Breast epithelium (tissue), 3 donors: ENCODE results near the gene GAB4.

Experiments
- POLR2A ChIP-seq: fragments of 450-650 bp; IDR thresholded peaks from one replicate; pipeline ENCODE4 v1.6.1; 2016; ENCODE audit warnings: antibody characterized with exemption, mild to moderate bottlenecking, moderate library complexity
- POLR2AphosphoS5 ChIP-seq, 3 donors: sonication (generic); formaldehyde crosslinking; IDR thresholded peaks; one replicate each; pipeline ENCODE4 v1.6.1; 2017; ENCODE audit warnings: antibody characterized with exemption in 3 of 3
- TF ChIP-seq, protein P1 (sequence below), 3 donors: fragments of 450-650 bp; IDR thresholded peaks; one replicate each; pipeline ENCODE4 v1.5.1; 2016 to 2017; ENCODE audit warnings: antibody characterized with exemption in 3 of 3, mild to moderate bottlenecking in 3 of 3, moderate library complexity in 3 of 3

DNA sequence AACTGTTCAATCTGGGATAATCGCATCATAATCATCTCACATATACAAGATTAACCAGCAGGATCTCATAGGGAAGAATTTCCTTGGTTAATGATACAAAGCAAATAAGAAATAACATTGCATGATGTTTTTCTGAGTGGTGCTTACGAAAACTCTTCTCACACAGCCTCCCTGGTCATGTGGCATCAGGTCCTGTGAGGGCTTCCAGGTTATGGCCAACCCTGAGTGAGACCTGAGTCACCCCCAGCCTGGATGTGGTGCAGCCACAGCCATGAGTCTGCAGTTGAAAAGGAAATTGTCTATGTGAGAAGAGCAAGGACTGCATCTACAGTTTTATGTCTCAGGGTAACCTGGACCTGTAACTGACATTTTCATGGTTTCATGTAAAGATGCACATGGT, 92.3 kb downstream of the GAB4 start:
- no peak for TF ChIP-seq POLR2AphosphoS5 (IDR thresholded peaks at IDR 0.05)
- TF ChIP-seq POLR2A: no peak
- TF ChIP-seq, protein P1, sequence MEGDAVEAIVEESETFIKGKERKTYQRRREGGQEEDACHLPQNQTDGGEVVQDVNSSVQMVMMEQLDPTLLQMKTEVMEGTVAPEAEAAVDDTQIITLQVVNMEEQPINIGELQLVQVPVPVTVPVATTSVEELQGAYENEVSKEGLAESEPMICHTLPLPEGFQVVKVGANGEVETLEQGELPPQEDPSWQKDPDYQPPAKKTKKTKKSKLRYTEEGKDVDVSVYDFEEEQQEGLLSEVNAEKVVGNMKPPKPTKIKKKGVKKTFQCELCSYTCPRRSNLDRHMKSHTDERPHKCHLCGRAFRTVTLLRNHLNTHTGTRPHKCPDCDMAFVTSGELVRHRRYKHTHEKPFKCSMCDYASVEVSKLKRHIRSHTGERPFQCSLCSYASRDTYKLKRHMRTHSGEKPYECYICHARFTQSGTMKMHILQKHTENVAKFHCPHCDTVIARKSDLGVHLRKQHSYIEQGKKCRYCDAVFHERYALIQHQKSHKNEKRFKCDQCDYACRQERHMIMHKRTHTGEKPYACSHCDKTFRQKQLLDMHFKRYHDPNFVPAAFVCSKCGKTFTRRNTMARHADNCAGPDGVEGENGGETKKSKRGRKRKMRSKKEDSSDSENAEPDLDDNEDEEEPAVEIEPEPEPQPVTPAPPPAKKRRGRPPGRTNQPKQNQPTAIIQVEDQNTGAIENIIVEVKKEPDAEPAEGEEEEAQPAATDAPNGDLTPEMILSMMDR (IDR thresholded peaks at IDR 0.05): no peak
